GM21526 (cell line): ENCODE data around the gene PPFIBP1.
"Not testable (repeated sequence)": the region's sequence is repeated elsewhere in the genome, so short reads cannot be mapped to it uniquely, and the experiment has no call there.

ENCODE experiments used
- ATAC-seq: cut with Tn5 transposase; IDR thresholded peaks from one replicate; pipeline ENCODE4 v1.9.1; 2021; ENCODE audit warnings: moderate library complexity; ENCODE audit not compliant: unreplicated experiment, low FRiP score

The PPFIBP1 gene

GRCh38 chr12:27695556-27696292 is 171.7 kb downstream of the PPFIBP1 start:
- no peak for ATAC-seq

DNA sequence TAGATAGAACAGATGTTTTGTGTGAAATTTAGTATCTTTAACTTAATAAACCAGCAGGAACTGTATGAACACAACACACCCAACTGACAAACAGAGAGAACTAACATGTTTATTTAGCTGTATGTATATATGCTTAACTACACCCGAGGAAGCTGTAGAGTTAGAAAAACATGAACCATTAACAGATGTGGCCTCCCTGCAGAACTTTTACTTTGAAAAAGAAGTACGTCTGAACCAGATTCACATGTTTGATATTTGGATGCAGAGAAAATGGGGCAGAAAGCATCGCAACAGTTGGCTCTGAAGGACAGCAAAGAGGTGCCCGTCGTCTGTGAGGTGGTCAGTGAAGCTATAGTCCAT is 172.3 kb downstream of the PPFIBP1 start, which contains the start of gene REP15:
Gene REP15, plus strand, starts transcription at position 155 of the 360 bp plus-strand sequence. Its CDS starts 116 bp downstream, at position 271.
- ATAC-seq: no peak

DNA sequence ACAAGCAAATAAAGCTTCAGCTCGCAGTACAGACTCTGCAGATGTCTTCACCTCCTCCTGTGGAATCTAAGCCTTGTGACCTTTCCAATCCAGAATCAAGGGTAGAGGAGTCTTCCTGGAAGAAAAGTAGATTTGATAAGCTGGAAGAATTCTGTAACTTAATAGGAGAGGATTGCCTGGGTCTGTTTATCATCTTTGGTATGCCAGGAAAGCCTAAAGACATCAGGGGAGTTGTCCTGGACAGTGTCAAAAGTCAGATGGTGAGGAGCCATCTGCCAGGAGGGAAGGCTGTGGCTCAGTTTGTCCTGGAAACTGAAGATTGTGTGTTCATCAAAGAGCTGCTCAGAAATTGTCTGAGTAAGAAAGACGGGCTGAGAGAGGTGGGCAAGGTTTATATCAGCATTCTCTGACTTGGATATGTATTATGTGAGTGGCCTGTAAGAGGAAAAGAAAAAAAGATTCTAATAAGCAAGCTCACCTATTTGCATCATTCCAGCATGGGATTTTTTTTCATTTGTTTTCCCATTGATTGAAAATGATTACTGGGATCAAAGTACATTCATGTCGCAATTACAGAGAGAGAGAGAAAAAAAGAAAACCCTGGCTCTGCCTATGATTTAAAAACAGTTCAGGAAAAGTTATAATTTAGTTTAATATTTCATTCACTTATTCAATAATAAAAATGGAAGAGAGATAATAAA is 173.0 kb downstream of the PPFIBP1 start:
- ATAC-seq: no peak

GRCh38 chr12:27703720-27704452 is 179.9 kb downstream of the PPFIBP1 start:
- no peak for ATAC-seq

GRCh38 chr12:27705263-27705662 is 181.3 kb downstream of the PPFIBP1 start:
- no peak for ATAC-seq

DNA sequence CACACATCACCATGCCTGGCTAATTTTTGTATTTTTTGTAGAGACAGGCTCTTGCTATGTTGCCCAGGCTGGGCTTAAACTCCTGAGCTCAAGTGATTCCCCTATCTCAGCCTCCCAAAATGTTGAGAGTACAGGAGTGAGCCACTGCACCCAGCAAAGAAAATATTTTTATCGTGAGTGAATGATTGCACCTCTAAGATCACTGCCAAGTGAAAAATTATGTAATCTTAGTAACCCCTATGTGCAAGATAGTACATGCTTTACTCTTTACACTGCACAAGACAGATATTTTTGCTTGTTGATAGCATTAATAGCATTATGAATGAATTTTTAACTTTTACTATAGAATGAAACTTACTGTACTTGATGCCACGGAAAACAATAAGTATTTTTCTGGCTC is 183.2 kb downstream of the PPFIBP1 start:
- ATAC-seq: no peak

DNA sequence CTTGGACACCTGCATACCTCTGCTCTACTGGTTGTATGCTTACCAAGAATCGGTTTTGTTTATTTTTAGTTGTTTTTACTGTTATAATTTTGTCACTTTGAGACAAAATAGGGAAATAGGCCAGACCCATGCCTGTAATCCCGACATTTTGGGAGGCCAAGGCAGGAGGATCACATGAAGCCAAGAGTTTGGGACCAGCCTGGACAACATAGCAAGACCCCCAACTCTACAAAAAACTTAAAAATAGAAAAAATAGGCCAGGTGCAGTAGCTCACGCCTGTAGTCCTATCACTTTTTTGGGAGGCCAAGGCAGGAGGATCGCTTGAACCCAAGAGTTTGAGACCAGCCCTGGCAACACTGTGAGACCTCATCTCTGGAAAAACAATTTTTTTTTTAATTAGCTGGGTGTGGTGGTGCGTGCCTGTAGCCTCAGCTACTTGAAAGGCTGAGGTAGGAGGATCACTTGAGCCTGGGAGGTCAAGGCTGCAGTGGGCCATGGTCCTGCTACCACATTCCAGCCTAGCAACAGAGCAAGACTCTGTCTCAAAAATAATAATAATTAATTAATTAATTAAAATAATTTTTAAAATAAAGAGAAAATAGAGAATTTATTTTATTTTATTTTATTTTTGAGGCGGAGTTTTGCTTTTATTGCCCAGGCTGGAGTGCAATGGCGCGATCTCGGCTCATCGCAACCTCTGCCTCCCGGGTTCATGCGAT is 185.4 kb downstream of the PPFIBP1 start:
- no peak for ATAC-seq

- peak; percentile 26 for ATAC-seq
Measured at GRCh38 chr12:27709932-27710591, 186.1 kb downstream of the PPFIBP1 start.

- ATAC-seq: peak; percentile 96
Measured at GRCh38 chr12:27710592-27711316, 186.7 kb downstream of the PPFIBP1 start, which contains the start of gene MRPS35. Gene MRPS35 (plus strand): TSS chr12:27710832. CDS start chr12:27710844, 12 bp downstream.

DNA sequence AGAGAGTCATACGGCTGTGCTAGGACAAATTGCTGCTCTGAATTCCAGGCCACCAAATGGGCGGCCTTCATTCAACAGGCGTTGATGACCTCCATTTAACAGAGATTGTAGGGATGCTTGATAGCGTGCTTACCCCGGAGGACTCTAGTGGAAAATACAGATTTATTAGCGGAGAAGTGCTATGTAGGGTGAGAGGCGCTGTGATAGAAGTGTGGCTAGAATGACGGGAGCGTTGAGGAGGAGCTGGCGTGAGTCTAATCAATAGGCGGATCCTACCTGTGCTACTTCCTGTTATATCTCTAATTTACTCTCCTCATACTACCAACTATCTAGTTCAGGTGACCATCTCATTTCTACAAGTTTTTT is 187.3 kb downstream of the PPFIBP1 start:
- ATAC-seq: peak; percentile 36

- no peak for ATAC-seq
Measured at GRCh38 chr12:27711967-27712366, 188.0 kb downstream of the PPFIBP1 start.

DNA sequence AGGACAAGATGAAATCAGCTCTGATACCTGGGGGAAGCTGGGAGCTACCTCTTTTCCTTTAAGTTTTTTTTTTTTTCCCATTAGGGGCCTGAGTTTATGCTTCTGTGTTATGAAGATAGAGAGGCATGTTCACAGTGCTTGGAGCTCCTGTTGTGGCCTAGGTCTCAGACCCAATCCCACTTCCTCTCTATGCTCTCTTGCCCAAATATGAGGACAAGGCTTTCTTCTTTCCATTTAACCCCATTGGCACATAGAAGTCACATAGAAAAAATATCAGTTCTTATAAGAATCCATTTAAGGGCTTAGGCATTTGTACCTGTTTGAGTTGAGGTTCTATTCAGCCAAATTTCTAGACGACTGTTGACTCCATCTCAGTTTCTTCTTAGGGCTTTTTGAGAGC is 199.2 kb downstream of the PPFIBP1 start:
- no peak for ATAC-seq

GRCh38 chr12:27730097-27730588 is 206.1 kb downstream of the PPFIBP1 start:
- no peak for ATAC-seq

GRCh38 chr12:27732281-27732680 is 208.3 kb downstream of the PPFIBP1 start:
- no peak for ATAC-seq

- no peak for ATAC-seq
Measured at GRCh38 chr12:27733052-27733656, 209.1 kb downstream of the PPFIBP1 start.

DNA sequence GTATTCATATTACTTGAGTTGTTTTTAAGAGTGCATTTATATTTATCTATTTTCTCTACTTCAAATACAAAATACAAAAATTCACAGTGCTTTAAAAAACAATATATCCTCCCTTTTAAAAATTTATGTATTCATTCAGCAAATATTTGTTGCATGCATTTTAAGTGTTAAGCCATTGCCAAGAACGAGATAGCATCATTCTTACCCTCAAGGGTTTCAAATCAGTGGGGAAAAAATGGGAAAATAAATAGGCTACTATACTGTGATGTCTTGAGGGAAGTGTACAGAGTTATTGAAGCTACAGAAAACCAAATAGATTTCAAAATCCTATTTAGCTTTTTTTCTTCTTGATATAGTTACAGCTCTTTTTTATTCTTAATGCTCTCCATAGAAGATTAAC is 209.8 kb downstream of the PPFIBP1 start:
- no peak for ATAC-seq

- ATAC-seq: not testable (repeated sequence)
Measured at GRCh38 chr12:27734321-27734720, 210.3 kb downstream of the PPFIBP1 start.

DNA sequence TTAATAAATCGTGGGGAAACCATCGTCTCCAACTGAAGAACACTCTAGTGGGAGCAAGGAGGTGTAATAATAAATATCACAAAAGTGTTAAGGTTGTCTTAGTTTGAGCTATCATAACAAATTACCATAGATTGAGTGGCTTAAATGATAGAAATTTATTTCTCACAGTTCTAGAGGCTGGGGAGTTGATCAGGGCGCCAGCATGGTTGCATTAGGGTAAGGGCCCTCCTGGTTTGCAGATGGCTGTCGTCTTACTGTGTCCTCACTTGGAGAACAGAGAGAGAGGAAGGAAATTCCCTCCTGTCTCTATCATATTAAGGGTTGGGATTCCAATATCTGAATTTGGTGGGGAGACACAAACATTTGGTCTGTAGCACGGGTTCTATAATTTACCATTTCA is 219.6 kb downstream of the PPFIBP1 start:
- ATAC-seq: no peak
